GM21381 (cell line): Measurements from ENCODE around the gene SIRT7.
"Not testable (repeated sequence)": the region's sequence is repeated elsewhere in the genome, so short reads cannot be mapped to it uniquely, and the experiment has no call there.

Source experiments
- ATAC-seq: cut with Tn5 transposase; IDR thresholded peaks from one replicate; pipeline ENCODE4 v1.9.1; 2021; ENCODE audit warnings: mild to moderate bottlenecking, moderate library complexity; ENCODE audit not compliant: unreplicated experiment

The SIRT7 gene

GRCh38 chr17:81955058-81955681, 37.2 kb upstream of the SIRT7 start:
- ATAC-seq, result no peak

GRCh38 chr17:81954131-81955057, 36.4 kb upstream of the SIRT7 start:
- no peak for ATAC-seq

GRCh38 chr17:81953443-81953842, 35.5 kb upstream of the SIRT7 start:
- not testable (repeated sequence) for ATAC-seq

- ATAC-seq, result no peak
These were observed 34.8 kb upstream of the SIRT7 start for GRCh38 chr17:81952792-81953228.

GRCh38 chr17:81951785-81952684, 34.1 kb upstream of the SIRT7 start:
- ATAC-seq, result no peak

GRCh38 chr17:81950501-81950900, 32.5 kb upstream of the SIRT7 start:
- ATAC-seq, result no peak

- no peak for ATAC-seq
These were observed 30.8 kb upstream of the SIRT7 start for GRCh38 chr17:81948635-81949378.

GRCh38 chr17:81947189-81947588, 29.2 kb upstream of the SIRT7 start, which contains the start of gene MYADML2:
Gene MYADML2 (minus strand): TSS chr17:81947233. CDS start chr17:81941741, 5,492 bp downstream.
- ATAC-seq, result no peak

- ATAC-seq, result no peak
These were observed 26.9 kb upstream of the SIRT7 start for GRCh38 chr17:81944858-81945257.

- ATAC-seq, result no peak
These were observed 24.2 kb upstream of the SIRT7 start for GRCh38 chr17:81942167-81942553.

- no peak for ATAC-seq
These were observed 23.6 kb upstream of the SIRT7 start for GRCh38 chr17:81941484-81942166.

GRCh38 chr17:81940538-81941483, 22.8 kb upstream of the SIRT7 start:
- no peak for ATAC-seq

- ATAC-seq, result no peak
These were observed 22.0 kb upstream of the SIRT7 start for GRCh38 chr17:81939881-81940385.

GRCh38 chr17:81939218-81939617, 21.2 kb upstream of the SIRT7 start:
- ATAC-seq, result no peak

- ATAC-seq, result no peak
These were observed 17.7 kb upstream of the SIRT7 start for GRCh38 chr17:81935709-81936084.

- no peak for ATAC-seq
These were observed 17.1 kb upstream of the SIRT7 start for GRCh38 chr17:81934850-81935708.

GRCh38 chr17:81934098-81934757, 16.3 kb upstream of the SIRT7 start:
- ATAC-seq, result no peak
